IPS-20b (cell line): Measurements from ENCODE around the gene TNFRSF19.

Source experiments
- H3K27ac ChIP-seq: one replicate; pipeline ENCODE4 v1.5.1; 2013; ENCODE audit warnings: low read length
- H3K27me3 ChIP-seq: 2 replicates; pipeline ENCODE4 v1.6.1; 2013; ENCODE audit warnings: mild to moderate bottlenecking, low read length, inconsistent platforms; ENCODE audit not compliant: insufficient read depth
- H3K36me3 ChIP-seq: 2 replicates; pipeline ENCODE4 v1.6.1; 2013; ENCODE audit warnings: low read depth, mild to moderate bottlenecking, inconsistent platforms, low read length, moderate library complexity; ENCODE audit not compliant: insufficient read depth
- H3K4me1 ChIP-seq: 2 replicates; pipeline ENCODE4 v1.6.1; 2013; ENCODE audit warnings: mild to moderate bottlenecking, control low read depth, inconsistent platforms, low read length, moderate library complexity; ENCODE audit not compliant: insufficient read depth
- H3K4me3 ChIP-seq: 2 replicates; pipeline ENCODE4 v1.5.1; 2013; ENCODE audit warnings: mild to moderate bottlenecking, low read length, inconsistent platforms
- H3K9ac ChIP-seq: 2 replicates; pipeline ENCODE4 v1.6.1; 2013; ENCODE audit warnings: low read depth, mild to moderate bottlenecking, inconsistent platforms, low read length, moderate library complexity
- H3K9me3 ChIP-seq: 2 replicates; pipeline ENCODE4 v1.6.1; 2013; ENCODE audit warnings: mild to moderate bottlenecking, low read depth, low read length, inconsistent platforms; ENCODE audit not compliant: insufficient read depth

The TNFRSF19 gene

GRCh38 chr13:23572836-23573235 is 2.6 kb downstream of the TNFRSF19 start:
- Histone ChIP-seq H3K27me3 (peaks cover 11% of the 10 kb centered on the region), H3K27ac (no peak overlapping the region), H3K4me1 (peaks cover 11% of the 10 kb centered on the region), H3K9ac (no peak overlapping the region), H3K9me3 (no peaks in the 10 kb centered on the region), H3K4me3 (no peak overlapping the region), H3K36me3 (no peaks in the 10 kb centered on the region)

- H3K27me3 ChIP-seq, result peaks cover 23% of the 10 kb centered on the region
- no peak overlapping the region for H3K27ac ChIP-seq
- no peaks in the 10 kb centered on the region for H3K9me3 ChIP-seq
- H3K4me1 ChIP-seq, result peaks cover 14% of the 10 kb centered on the region
- no peak overlapping the region for H3K9ac ChIP-seq
- no peak overlapping the region for H3K4me3 ChIP-seq
- no peaks in the 10 kb centered on the region for H3K36me3 ChIP-seq
These were observed 4.4 kb downstream of the TNFRSF19 start for GRCh38 chr13:23574421-23575145.

DNA sequence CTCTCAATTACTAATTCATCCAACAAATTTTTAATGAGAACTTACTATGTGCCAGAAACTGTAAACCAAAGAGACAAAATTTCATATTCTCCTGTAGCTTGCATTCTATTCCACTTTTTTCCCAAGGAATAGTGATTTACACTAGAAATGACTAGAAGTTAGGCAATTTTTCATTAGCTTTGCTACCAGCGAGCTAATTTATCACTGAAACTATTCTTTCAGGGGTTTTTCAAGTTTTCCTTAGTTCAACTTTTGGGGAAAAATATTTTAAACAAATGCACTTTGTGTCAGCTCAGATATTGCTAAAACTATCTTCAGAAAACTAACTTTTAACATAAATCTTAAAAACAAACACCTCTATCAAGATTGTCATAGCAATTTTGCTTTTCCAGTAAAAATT is 5.4 kb downstream of the TNFRSF19 start:
- Histone ChIP-seq H3K4me1 (peaks cover 14% of the 10 kb centered on the region), H3K9ac (no peak overlapping the region), H3K9me3 (no peaks in the 10 kb centered on the region), H3K36me3 (no peaks in the 10 kb centered on the region), H3K27me3 (peaks cover 33% of the 10 kb centered on the region), H3K27ac (no peak overlapping the region), H3K4me3 (no peak overlapping the region)

- Histone ChIP-seq H3K27me3 (peaks cover 38% of the 10 kb centered on the region), H3K4me3 (peak overlapping the region; percentile 84), H3K9ac (peak overlapping the region; percentile 50; the same call in 1 of the 2 replicates), H3K27ac (no peak overlapping the region), H3K9me3 (no peaks in the 10 kb centered on the region), H3K36me3 (no peaks in the 10 kb centered on the region), H3K4me1 (0 out of 2 replicates have a peak, but pooled peaks cover 10% of the 10 kb centered on the region)
These were observed 8.3 kb downstream of the TNFRSF19 start for GRCh38 chr13:23578411-23579071.

- H3K4me1 ChIP-seq, result 0 out of 2 replicates have a peak, but pooled peaks cover 10% of the 10 kb centered on the region
- H3K4me3 ChIP-seq, result peak overlapping the region; percentile 84
- H3K36me3 ChIP-seq, result no peaks in the 10 kb centered on the region
- H3K27me3 ChIP-seq, result peaks cover 38% of the 10 kb centered on the region
- peak overlapping the region; percentile 50; the same call in 1 of the 2 replicates for H3K9ac ChIP-seq
- no peak overlapping the region for H3K27ac ChIP-seq
- no peaks in the 10 kb centered on the region for H3K9me3 ChIP-seq
These were observed 9.1 kb downstream of the TNFRSF19 start for GRCh38 chr13:23579072-23579895.

- Histone ChIP-seq H3K9ac (no peak overlapping the region), H3K4me1 (0 out of 2 replicates have a peak, but pooled peaks cover 10% of the 10 kb centered on the region), H3K36me3 (no peaks in the 10 kb centered on the region), H3K9me3 (no peaks in the 10 kb centered on the region), H3K27ac (no peak overlapping the region), H3K4me3 (peak overlapping the region; percentile 84), H3K27me3 (peaks cover 38% of the 10 kb centered on the region)
These were observed 9.9 kb downstream of the TNFRSF19 start for GRCh38 chr13:23579896-23580683.

DNA sequence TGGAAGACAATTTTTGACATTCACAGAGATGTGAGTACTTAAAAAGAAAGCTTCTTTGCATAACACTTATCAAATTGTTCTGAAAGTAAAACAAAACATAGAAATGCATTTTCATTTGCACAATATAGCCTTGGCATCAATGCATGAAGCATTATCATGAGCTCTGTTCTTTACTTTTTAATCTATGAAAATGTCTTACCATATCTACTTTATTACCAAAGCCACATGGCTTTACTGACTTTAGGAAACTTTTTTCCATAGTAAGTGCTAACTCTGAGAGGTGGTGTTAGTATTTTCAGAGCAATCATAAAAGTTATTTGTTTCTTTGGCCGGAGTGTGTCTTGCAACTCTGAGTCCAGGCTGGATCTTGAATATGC is 10.5 kb downstream of the TNFRSF19 start:
- Histone ChIP-seq H3K27me3 (peaks cover 38% of the 10 kb centered on the region), H3K36me3 (no peaks in the 10 kb centered on the region), H3K9ac (no peak overlapping the region), H3K4me1 (0 out of 2 replicates have a peak, but pooled peaks cover 10% of the 10 kb centered on the region), H3K4me3 (no peak overlapping the region), H3K9me3 (no peaks in the 10 kb centered on the region), H3K27ac (no peak overlapping the region)

DNA sequence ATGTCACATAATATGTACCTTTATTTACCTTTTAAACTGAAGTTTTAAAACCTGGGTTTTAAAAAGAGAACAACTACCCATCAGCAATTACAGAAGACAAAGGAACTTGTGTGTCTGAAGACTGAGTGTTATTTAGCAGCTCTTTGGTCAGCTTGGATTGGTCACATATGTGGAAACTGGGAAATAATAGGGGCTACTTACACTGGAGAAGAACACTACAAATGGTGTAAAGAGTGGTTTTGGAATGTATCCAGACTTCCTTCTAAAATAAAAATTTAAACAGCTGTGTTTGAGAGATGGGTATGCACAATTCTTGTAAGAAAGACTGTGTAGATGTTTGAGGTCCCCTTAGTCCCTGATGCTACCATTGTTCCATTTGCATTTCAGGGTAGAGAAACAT is 13.3 kb downstream of the TNFRSF19 start:
- no peak overlapping the region for H3K4me3 ChIP-seq
- H3K4me1 ChIP-seq, result 0 out of 2 replicates have a peak, but pooled peaks cover 7% of the 10 kb centered on the region
- H3K9me3 ChIP-seq, result no peaks in the 10 kb centered on the region
- H3K27me3 ChIP-seq, result peaks cover 20% of the 10 kb centered on the region
- no peak overlapping the region for H3K9ac ChIP-seq
- H3K27ac ChIP-seq, result no peak overlapping the region
- H3K36me3 ChIP-seq, result no peaks in the 10 kb centered on the region

DNA sequence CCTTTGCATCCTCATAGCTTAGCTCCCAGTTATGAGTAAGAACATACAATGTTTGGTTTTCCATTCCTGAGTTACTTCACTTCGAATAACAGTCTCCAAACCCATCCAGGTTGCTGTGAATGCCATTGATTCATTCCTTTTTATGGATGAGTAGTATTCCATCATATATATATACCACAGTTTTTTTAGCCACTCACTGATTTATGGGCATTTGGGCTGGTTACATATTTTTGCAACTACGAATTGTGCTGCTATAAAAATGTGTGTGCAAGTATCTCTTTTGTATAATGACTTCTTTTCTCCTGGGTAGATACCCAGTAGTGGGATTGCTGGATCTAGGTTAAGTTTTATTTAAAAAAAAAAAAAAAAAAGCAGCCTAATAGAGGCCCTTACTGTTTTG is 14.1 kb downstream of the TNFRSF19 start:
- Histone ChIP-seq H3K4me3 (no peak overlapping the region), H3K36me3 (no peaks in the 10 kb centered on the region), H3K9me3 (no peaks in the 10 kb centered on the region), H3K9ac (no peak overlapping the region), H3K27me3 (peaks cover 18% of the 10 kb centered on the region), H3K27ac (no peak overlapping the region), H3K4me1 (0 out of 2 replicates have a peak, but pooled peaks cover 6% of the 10 kb centered on the region)

GRCh38 chr13:23586336-23586735 is 16.1 kb downstream of the TNFRSF19 start:
- H3K36me3 ChIP-seq, result no peaks in the 10 kb centered on the region
- H3K27me3 ChIP-seq, result no peaks in the 10 kb centered on the region
- no peaks in the 10 kb centered on the region for H3K9me3 ChIP-seq
- no peak overlapping the region for H3K9ac ChIP-seq
- H3K4me1 ChIP-seq, result no peaks in the 10 kb centered on the region
- H3K27ac ChIP-seq, result no peak overlapping the region
- H3K4me3 ChIP-seq, result no peak overlapping the region

GRCh38 chr13:23588666-23589065 is 18.5 kb downstream of the TNFRSF19 start:
- H3K36me3 ChIP-seq, result no peaks in the 10 kb centered on the region; the same call in 1 of the 2 replicates
- H3K27me3 ChIP-seq, result no peaks in the 10 kb centered on the region
- H3K4me3 ChIP-seq, result no peak overlapping the region
- no peak overlapping the region for H3K27ac ChIP-seq
- H3K9me3 ChIP-seq, result no peaks in the 10 kb centered on the region
- H3K4me1 ChIP-seq, result no peaks in the 10 kb centered on the region
- H3K9ac ChIP-seq, result no peak overlapping the region
